ENCODE data around the gene ZNF532.
"Not testable (repeated sequence)": the region's sequence is repeated elsewhere in the genome, so short reads cannot be mapped to it uniquely, and the experiment has no call there.

The ZNF532 gene, protein sequence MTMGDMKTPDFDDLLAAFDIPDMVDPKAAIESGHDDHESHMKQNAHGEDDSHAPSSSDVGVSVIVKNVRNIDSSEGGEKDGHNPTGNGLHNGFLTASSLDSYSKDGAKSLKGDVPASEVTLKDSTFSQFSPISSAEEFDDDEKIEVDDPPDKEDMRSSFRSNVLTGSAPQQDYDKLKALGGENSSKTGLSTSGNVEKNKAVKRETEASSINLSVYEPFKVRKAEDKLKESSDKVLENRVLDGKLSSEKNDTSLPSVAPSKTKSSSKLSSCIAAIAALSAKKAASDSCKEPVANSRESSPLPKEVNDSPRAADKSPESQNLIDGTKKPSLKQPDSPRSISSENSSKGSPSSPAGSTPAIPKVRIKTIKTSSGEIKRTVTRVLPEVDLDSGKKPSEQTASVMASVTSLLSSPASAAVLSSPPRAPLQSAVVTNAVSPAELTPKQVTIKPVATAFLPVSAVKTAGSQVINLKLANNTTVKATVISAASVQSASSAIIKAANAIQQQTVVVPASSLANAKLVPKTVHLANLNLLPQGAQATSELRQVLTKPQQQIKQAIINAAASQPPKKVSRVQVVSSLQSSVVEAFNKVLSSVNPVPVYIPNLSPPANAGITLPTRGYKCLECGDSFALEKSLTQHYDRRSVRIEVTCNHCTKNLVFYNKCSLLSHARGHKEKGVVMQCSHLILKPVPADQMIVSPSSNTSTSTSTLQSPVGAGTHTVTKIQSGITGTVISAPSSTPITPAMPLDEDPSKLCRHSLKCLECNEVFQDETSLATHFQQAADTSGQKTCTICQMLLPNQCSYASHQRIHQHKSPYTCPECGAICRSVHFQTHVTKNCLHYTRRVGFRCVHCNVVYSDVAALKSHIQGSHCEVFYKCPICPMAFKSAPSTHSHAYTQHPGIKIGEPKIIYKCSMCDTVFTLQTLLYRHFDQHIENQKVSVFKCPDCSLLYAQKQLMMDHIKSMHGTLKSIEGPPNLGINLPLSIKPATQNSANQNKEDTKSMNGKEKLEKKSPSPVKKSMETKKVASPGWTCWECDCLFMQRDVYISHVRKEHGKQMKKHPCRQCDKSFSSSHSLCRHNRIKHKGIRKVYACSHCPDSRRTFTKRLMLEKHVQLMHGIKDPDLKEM (N-terminal part only)

DNA sequence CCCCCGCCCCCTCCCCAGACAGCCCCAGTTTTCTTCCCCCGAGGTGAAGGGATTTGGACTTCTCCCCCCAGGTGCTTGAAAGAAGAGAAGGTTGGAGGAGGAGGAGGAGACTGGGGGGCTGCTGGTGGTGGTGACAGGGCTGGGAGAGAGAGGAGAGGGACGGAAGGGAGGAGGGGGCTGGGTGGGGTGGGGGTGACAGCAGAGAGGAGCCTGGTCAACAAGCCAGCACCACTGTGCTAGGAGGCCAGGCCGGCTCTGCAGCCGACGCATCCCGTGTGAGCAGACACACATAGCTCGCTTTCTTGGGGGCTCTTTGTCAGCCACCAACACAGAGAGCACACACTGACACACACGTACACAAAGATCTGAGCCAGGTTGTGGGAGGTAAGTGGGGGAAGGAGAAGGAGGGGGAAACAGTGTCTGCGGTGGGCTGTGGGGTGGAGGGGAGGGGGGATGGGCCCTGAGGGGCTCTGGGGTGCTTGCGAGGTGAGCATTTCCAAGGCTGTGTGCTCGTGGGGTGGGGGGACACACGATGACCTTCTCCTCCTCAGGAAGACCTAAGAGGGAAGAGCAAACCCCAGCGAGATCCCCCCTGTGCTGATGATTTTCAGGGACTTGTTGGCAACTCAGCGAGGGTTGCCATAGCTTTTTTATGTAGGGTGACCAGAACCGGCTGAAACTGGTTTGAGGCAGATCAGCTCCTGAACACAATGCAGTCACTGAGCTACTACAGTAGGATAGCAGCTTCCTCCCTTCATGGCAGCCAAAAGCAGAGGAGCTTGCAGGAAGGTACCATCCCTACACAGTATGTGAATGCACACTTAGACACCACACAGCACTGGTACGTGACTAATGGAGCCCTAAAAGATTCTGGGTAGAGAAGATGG, at the start of gene ZNF532:
Gene ZNF532, plus strand, starts transcription at position 732 of the 887 bp plus-strand sequence. CDS start 53,411 bp downstream, outside the sequence.
- no peak for DNase-seq

DNA sequence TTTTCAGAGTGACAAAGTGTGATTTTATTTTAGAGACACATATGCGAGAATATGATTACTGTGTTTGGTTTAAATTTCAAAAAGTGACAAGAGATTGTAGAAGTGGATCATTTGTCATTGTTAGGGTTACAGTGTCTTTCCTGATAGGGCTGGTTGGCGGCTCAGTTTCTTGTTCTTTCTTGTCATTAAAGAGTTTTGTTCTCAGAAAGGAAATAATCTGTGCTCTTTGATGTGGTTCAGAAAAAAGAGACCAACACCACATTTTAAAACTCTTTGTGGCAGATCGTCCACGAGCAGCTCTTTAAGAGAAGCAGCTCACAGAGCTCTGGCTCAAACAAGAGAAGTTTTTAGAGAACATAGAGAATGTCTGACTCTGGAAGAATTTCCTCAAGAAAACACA, 45.6 kb upstream of the ZNF532 start:
- DNase-seq = peak in 1 of 2 experiments; percentile 9

DNA sequence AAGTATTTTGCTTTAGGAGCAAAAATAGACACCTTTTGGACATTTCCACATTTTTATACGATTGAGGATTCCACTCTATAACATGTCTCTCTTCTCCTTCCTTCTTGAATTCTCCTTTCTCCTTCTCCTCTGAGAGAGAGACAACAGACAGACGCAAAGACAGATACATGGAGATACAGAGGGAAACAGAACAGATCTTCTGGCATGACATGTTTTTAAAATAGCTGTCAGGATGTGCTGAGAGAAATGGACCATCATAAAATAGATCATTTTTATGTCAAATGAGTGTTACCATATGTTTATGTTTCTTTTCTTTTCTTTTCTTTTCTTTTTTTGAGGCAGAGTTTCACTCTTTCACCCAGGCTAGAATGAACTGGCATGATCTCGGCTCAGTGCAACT, 44.4 kb upstream of the ZNF532 start:
- DNase-seq = no peak

DNA sequence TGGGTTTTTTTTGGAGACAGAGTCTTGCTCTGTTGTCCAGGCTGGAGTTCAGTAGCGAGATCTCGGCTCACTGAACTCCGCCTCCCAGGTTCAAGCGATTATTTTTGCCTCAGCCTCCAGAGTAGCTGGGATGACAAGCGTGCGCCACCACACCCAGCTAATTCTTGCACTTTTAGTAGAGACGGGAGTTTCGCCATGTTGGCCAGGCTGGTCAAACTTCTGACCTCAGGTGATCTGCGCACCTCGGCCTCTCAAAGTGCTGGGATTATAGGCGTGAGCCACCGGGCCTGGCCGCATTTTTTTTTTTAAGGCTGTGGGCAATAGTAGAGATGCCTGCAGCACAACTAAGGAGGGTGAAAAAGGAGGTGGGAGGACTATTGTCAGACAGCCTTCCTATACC, 41.7 kb upstream of the ZNF532 start:
- no peak for DNase-seq

DNA sequence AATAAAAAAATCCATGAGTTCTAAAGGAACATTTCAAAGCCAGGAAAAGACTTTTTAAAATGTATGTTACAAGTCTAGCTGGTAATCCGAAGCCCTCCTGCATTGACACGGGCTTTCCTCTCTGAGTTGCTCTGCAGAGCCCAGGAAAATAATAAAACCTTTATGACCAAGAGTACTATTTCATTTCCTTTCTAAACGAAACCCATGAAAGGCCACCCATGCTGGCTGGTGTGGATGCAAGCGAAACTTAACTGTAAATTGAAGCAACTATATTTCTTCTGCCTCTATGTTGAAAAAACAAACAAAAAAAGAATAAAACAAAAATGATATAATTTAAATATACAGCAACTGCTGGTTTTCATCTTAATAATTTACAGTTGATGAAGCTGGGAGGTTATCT, 41.3 kb upstream of the ZNF532 start:
- DNase-seq = no peak

DNA sequence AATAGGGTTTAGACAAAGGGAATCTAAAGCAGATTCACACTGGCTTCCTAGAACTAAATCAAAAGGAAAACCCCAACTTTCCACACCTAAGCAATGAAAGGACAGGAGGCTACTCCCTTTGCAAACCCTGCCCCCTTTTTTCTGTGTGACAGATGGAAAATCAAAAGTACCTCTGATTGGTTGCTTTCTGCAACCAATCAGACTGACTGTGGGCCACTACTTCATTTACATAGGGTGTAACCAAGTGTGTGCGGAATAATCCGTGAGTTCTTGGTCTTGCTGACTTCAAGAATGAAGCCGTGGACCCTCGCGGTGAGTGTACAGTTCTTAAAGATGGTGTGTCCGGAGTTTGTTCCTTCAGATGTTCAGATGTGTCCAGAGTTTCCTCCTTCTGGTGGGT, 37.8 kb upstream of the ZNF532 start:
- not testable (repeated sequence) for DNase-seq

DNA sequence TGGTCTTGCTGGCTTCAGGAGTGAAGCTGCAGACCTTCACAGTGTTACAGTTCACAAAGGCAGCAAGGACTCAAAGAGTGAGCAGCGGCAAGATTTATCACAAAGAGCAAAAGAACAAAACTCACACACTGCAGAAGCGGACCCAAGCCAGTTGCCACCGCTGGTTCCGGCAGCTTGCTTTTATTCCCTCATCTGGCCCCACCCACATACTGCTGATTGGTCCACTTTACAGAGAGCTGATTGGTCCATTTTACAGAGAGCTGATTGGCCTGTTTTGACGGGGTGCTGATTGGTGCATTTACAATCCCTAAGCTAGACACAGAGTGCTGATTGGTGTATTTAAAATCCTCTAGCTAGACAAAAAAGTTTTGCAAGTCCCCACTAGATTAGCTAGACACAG, 37.2 kb upstream of the ZNF532 start:
- no peak for DNase-seq

DNA sequence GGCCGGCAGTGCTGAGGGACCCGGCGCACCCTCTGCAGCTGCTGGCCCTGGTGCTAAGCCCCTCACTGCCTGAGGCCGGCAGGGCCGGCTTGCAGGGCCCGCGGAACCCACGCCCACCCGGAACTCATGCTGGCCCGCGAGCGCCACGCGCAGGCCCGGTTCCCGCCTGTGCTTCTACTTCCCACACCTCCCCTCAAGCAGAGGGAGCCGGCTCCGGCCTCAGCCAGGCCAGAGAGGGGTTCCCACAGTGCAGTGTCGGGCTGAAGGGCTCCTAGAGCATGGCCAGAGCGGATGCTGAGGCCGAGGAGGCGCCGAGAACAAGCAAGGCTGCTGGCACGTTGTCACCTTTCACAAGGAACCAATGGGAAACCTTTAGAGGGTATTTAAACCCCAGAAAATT, 36.8 kb upstream of the ZNF532 start:
- no peak for DNase-seq

DNA sequence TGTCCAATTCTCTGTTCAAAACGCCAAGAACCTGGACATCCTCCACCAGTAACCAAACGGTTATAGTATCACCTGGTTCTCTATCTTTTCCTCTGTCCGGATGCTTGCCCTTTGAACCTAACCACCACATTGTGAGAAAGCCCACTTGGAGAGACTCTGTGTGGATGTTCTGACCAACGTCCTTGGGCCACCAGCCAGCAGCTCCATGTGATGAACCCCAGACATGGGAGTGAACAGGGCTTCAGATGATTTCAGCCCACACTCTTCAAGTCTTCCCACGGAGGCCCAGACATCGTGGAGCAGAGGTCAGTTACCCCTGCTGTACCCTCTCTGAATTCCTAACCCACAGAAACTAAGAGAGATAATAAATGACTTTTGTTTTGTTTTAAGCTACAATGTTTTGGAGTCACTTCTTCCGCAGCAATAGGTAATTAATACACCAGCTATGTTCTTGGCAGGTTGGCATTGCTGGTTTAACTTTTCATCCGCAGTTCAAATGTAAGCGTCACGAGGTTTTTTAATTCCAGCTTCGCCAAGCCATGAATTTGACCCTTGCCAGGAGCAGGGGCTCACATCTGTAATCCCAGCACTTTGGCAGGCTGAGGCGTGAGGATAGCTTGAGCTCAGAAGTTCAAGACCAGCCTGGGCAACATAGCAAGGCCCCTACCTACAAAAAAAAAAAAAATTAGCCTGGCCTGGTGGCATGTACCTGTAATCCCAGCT, 36.1 kb upstream of the ZNF532 start:
- no peak for DNase-seq

DNA sequence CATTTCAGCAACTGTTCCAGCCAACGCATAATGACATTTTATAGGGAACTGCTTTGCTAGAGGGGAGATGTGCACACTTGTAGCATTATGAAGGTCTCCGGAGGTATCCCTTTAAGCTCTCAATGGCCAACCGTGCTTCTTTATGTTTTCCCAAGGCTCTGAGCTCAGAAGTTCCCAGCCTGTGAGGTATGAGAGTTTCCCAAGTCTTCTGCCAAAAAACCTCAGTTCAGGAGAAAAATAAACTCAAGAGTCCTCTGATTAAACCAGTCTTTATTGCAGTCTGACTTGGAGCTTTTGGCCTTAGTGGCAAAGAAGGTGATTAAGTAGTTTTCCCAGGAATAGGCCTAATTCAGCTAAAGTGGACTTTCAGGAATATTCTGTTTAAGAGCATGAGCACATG, 35.4 kb upstream of the ZNF532 start:
- DNase-seq = no peak

DNA sequence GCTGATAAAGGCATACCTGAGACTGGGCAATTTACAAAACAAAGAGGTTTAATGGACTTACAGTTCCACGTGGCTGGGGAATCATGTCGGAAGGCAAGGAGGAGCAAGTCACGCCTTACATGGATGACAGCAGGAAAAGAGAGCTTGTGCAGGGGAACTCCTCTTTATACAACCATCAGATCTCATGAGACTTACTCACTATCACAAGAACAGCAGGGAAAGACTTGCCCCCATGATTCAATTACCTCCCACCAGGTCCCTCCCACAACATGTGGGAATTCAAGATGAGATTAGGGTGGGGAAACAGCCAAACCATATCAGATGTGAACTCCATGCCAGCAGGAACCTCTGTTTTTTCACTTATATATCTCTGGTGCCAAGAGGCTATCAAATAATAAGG, 34.8 kb upstream of the ZNF532 start:
- DNase-seq = not testable (repeated sequence)

DNA sequence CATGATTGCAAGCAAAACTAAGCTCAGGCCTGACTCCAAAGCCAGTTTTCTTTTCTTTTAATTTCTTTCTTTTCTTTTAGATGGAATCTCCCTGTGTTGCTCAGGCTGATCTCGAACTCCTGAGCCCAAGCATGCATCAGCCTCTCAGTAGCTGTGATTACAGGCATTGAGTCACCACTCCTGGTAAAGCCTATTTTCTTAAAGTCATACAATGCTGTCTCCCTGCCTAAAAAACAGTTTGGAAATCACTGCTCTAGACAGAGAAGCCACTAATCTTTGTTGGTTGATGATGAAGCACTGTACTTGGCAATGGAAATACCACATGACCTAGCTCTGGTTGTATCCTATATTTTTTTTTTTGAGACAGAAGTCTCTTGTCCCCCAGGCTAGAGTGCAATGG, 33.1 kb upstream of the ZNF532 start:
- no peak for DNase-seq

DNA sequence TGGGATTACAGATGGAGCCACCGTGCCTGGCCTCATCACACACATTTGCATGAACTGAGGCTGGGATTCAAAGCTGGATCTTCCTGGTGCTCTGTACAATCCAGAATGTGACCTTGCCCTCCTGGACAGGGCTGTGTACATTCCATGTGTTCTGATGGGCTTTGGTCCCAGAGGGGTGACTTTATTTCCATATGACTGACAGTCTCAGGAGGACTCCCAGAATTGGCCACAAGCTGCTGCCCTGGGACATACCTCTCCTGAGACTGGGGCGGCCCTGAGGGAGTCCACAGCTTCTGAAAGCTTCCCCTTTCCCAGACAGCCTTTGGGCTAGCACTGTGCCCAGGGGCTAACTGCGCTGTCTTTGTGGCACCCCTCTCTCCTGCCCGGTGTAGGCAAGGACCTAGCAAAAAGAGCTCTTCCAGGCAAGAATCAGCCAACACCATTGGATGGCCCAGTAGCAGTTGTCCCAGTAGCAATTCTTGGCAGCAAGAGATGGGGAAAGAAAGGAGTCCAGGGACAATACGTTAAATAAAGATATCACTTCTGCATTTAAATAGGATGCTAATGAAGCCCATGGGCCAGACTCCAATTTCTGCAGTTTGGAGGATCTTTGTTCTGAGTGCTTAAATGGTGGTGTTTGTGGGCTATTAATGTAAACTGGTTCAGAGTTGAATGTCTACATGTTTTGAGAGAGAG, 26.4 kb upstream of the ZNF532 start:
- DNase-seq = no peak

DNA sequence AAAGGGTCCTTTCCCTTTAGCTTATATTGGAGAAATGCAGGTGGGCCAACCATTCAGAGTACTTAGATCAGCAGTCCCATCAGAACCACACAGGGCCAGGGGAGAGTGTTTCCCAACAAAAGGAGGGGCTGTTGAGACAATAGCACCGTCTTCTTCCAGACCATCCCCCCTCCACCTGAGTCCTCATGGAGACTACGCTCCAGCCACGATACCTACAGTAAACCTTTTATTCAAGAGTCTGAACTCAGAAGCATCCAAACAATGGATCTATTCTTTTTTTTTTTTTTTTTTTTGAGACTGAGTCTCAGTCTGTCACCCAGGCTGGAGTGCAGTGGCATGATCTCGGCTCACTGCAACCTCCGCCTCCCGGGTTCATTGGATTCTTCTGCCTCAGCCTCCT, 25.7 kb upstream of the ZNF532 start:
- DNase-seq = no peak

DNA sequence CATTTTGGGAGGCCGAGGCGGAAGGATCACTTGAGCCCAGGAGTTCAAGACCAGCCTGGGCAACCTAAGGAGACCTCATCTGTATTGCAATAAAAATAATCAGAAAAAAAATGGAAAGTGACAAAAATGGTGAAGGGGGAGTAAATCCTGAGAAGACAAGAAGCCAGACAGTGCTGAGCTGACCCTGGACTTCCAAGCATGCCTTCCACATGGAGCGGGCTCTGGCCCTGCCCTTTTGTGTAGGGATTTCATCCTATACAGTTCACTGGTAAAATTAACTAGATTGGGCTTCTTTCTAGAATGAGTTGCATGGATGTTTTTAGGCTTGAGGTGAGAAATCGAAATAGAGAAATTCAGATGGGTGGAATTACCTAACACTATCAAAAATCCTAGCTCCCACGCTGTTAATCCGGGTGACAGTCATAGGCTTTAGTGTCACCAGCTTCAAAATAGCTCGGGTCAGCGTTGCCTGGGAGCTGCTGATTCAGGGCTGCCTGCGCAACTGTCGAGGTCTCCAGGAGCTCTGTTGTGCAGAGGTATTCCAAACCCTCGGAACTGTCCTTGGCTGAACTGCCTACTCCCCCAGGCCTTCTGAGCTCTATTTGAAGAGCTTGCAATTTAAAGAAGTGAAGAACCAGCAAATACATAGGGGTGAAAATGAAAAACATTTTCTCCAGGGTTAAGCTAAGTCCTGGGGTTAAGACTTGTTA, 21.5 kb upstream of the ZNF532 start:
- no peak for DNase-seq

DNA sequence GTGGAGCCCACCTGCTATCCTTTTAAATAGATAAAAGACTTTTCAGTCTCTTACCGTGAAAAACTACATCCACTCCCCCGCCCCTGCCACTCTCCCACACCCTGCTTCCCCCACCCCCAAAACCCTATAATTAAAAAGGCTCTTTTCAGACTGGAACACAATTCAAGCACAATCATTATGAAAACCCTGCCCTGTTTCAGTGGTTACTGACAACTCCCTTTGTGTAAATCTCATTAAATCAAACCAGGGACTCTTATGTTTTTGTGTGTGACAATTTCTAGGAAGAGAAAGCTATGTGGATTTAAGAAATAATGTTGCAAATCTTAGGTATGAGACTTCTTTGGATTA, 21.0 kb upstream of the ZNF532 start:
- DNase-seq = no peak

DNA sequence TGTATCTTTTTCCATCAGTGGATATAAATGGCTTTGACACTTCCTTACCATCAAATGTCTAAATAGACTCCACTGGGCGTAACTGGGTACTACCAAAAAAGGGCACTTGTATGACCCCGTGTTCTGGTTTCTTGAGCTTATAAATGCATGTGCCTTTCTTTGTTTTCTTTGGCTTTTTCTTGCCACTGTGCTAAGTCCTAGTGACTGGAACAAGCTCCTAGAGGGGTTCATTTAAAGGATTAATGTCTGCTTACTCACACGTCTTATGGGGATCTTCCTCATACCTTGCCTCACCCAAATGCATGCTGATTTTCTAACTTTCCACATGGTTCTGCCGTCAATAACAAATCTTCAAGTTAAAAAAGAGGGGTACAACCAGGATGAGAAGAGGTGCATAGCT, 19.8 kb upstream of the ZNF532 start:
- DNase-seq = no peak

DNA sequence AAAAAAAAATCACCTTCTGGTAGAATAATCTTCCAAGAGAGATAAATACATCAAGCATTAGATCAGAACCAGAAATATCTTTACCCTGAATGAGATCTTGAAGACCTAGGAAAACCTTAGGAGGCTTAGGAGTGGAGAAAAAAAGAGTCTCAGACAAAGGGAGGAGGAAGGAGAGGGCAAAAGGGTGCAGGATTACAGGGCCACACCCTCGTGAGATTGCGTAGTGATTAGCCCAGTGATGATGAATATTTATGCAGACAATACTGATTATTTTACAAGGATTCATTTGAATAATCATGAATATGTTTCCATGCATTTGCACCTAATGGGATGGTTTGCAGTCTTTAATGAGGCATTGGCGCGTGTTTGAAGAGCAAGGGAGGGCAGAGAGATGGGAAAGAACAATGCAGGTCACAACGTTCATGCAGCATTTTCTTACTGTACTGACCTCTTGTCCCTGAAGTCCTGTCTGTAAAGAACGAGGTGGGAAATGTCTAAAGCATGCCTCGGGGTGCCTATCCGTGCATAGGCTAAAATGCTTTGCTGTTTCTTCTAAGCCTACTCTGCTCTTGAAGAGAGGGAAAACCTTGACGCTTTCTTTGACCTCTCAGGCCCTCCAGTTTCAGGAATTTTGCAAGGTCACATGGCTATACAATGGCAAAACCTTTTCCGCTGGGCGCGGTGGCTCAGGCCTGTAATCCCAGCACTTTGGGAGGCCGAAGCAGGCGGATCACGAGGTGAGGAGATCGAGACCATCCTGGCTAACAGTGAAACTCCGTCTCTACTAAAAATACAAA, 18.6 kb upstream of the ZNF532 start:
- no peak for DNase-seq

DNA sequence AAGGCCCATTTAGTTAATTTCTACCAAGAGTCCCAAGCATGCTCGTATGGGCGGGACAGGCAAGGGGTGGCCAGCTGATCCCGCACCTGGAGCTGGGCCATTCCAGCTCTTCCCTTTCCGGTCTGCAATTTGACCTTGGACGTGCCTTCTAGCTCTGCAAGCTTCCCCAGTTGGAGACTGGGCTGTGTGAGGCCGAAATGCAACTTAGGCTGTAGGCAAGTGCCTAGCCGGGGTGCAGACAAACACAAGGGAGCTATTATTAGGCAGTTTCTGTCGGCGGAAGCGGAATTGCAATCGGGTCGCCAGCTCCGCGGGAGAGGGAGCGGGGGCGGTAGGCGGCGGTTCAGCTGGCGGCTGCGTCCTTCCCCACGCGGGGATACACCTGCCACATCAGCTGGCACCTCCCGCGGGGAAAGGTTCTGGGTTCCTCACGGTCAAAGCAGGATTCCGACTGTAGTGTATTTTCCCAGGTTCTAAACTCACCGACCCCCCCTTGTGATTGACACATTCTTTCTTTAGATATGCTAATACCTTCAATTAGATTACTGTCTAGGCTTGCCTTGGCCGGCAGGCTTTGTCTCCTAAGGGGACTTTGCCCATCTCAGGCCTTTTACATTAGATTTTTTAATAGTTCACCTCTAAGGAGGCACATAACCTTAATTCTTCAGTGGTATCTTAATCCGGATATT, 17.1 kb upstream of the ZNF532 start:
- no peak for DNase-seq

Measured in stimulated activated CD4-positive, alpha-beta T cell treated with anti-CD3 and anti-CD28 coated beads, Interleukin-4, amount 100 ng/mL, for 4 hours (primary cell).